PC-9 (cell line): ENCODE measurements around the gene CCDC85A.

Source experiments
- CTCF ChIP-seq: fragments of 200-600 bp; sonication (generic); conservative IDR thresholded peaks from 2 replicates; pipeline ENCODE4 v1.6.1; 2017; ENCODE audit warnings: mixed run types, antibody characterized with exemption, mild to moderate bottlenecking, moderate library complexity
- EZH2 ChIP-seq: fragments of 200-600 bp; sonication (generic); IDR thresholded peaks from 2 replicates; pipeline ENCODE4 v1.8.0; 2017; ENCODE audit warnings: antibody characterized with exemption, low read depth

GRCh38 chr2:56185582-56186046 lies 1.8 kb downstream of the CCDC85A start:
- TF ChIP-seq CTCF (no peak), EZH2 (no peak)
